Uterus (tissue), 4 donors: ENCODE data around the gene EPHA2. TPM values are rescaled to one million over a fixed set of nuclear protein-coding genes. Genes with fewer than 3 reads are reported as not detected.
A peak's percentile ranks its signal among the peaks of the same experiment; 100 is the strongest.

ENCODE experiments used
- DNase-seq, 2 donors: peaks; one replicate each; pipeline ENCODE4 v3.0.0-alpha.2; 2019 to 2020
- H3K27ac ChIP-seq, 2 donors: fragments of 200-600 bp; sonication (generic); 1 replicate in 1 of 2; 2 replicates in 1 of 2; pipeline ENCODE4 v1.5.1; 2016 to 2018
- H3K27me3 ChIP-seq, 2 donors: fragments of 200-600 bp; sonication (generic); one replicate each; pipeline ENCODE4 v1.5.1; 2018 to 2019; ENCODE audit warnings: control low read depth in 1 of 2
- H3K36me3 ChIP-seq, 2 donors: fragments of 200-600 bp; sonication (generic); one replicate each; pipeline ENCODE4 v1.5.1; 2019; ENCODE audit warnings: control low read depth in 1 of 2
- H3K4me1 ChIP-seq, 2 donors: fragments of 200-600 bp; sonication (generic); one replicate each; pipeline ENCODE4 v1.5.1; 2018 to 2019; ENCODE audit warnings: control low read depth in 1 of 2
- H3K4me3 ChIP-seq, 2 donors: fragments of 200-600 bp; sonication (generic); 1 replicate in 1 of 2; 2 replicates in 1 of 2; pipeline ENCODE4 v1.5.1; 2018 to 2019; ENCODE audit warnings: mild to moderate bottlenecking in 1 of 2
- H3K9me3 ChIP-seq, 2 donors: fragments of 200-600 bp; sonication (generic); one replicate each; pipeline ENCODE4 v1.5.1; 2019; ENCODE audit warnings: control low read depth in 1 of 2
- POLR2A ChIP-seq, 2 donors: fragments of 450-650 bp; IDR thresholded peaks; one replicate each; pipeline ENCODE4 v1.6.1; 2016; ENCODE audit warnings: antibody characterized with exemption in 2 of 2, mild to moderate bottlenecking in 1 of 2, moderate library complexity in 1 of 2
- intact Hi-C: fragments of 100-400 bp; cut with DNase I; formaldehyde crosslinking; loops from one replicate; pipeline ENCODE4 v1.15.1; 2023; ENCODE audit warnings: low total_unique reads
- total RNA-seq, 4 donors: library from RNA; depleted of rRNA in 3 of 4; stranded (reverse); fragments of >200 nt in 3 of 4; gene quantifications; one replicate each; pipeline versions ENCODE4 v1.1.0 to v1.2.4, GENCODE V29; 2014 to 2023
- TF ChIP-seq, protein P1 (sequence below), 4 experiments: fragments of 200-600 bp in 2 of 4; fragments of 450-650 bp in 2 of 4; sonication (generic) in 2 of 4; IDR thresholded peaks; one replicate each; pipeline ENCODE4 v1.5.1; 2016 to 2019; ENCODE audit warnings: antibody characterized with exemption in 4 of 4, mild to moderate bottlenecking in 2 of 4, moderate library complexity in 1 of 4
- donor health status: DM: yes; HTN: yes; CAD: no.

EPHA2 gene
- total RNA-seq, 4 donors from 2014 or later, result 2.4 to 32.9 (median 16.3) TPM

- no peaks in the 10 kb centered on the region for H3K9me3 ChIP-seq
- intact Hi-C loops, result no loop called here
- TF ChIP-seq POLR2A (IDR thresholded peaks at IDR 0.05), result no peak
- TF ChIP-seq, protein P1, sequence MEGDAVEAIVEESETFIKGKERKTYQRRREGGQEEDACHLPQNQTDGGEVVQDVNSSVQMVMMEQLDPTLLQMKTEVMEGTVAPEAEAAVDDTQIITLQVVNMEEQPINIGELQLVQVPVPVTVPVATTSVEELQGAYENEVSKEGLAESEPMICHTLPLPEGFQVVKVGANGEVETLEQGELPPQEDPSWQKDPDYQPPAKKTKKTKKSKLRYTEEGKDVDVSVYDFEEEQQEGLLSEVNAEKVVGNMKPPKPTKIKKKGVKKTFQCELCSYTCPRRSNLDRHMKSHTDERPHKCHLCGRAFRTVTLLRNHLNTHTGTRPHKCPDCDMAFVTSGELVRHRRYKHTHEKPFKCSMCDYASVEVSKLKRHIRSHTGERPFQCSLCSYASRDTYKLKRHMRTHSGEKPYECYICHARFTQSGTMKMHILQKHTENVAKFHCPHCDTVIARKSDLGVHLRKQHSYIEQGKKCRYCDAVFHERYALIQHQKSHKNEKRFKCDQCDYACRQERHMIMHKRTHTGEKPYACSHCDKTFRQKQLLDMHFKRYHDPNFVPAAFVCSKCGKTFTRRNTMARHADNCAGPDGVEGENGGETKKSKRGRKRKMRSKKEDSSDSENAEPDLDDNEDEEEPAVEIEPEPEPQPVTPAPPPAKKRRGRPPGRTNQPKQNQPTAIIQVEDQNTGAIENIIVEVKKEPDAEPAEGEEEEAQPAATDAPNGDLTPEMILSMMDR (IDR thresholded peaks at IDR 0.05), result no peak
- no peak for DNase-seq
- H3K27ac ChIP-seq, result peak overlapping the region; percentile 95 to 99
- H3K27me3 ChIP-seq, result no peaks in the 10 kb centered on the region
- peaks cover 32 to 36% of the 10 kb centered on the region in 2 donors for H3K4me1 ChIP-seq
- no peaks in the 10 kb centered on the region for H3K36me3 ChIP-seq
- H3K4me3 ChIP-seq, result no peak overlapping the region
Measured at GRCh38 chr1:16180291-16180824, 24.5 kb upstream of the EPHA2 start.

DNA sequence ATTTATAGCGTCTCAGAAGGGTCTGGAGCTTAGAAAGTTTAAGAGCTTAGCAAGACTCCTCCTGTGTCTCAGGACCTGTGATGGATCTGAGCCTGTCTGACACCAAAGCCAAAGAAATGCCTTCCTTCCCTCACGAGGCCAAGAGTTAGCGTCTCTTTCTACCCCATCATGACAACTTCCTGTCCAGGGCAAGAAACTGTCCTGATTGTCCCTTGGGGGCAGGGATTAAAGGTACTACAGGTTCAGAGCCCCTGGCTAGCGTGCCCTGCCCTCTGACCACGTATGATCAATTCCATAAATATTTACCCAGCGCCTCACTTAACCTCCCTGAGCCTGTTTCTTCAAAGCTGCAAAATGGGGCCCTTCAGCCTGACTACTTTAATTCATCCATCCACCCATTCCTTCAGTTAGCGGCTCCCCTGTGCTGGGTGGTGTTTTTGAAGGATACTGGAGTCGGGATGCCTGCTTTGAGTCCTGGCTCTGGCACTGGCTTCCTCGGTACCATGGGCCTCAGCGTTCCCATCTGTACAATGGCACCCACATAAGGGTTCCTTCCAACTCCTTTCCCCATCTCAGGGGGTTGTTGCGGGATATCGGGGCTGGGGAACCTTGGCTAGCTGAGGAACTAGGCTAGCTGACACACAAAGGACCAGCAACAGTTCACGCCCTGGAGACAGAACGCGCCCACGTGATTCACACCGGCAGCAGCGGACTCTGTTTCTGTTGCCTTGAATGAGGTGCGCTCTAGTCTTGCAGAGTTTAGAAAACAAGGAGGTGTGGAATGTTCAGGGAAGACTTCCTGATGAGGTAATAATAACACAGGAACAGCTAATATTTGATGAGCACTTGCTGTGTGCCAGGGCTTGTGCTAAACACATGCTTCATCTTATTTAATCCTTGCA, 23.0 kb upstream of the EPHA2 start:
- Histone ChIP-seq H3K4me1 (peaks cover 44 to 49% of the 10 kb centered on the region in 2 donors), H3K27ac (peak overlapping the region; percentile 88 to 98), H3K36me3 (no peaks in the 10 kb centered on the region), H3K4me3 (no peak overlapping the region), H3K9me3 (no peaks in the 10 kb centered on the region), H3K27me3 (no peaks in the 10 kb centered on the region)
- TF ChIP-seq POLR2A (IDR thresholded peaks at IDR 0.05), result no peak
- TF ChIP-seq, protein P1 (IDR thresholded peaks at IDR 0.05), result no peak
- intact Hi-C loops, result no loop called here
- DNase-seq, result no peak

DNA sequence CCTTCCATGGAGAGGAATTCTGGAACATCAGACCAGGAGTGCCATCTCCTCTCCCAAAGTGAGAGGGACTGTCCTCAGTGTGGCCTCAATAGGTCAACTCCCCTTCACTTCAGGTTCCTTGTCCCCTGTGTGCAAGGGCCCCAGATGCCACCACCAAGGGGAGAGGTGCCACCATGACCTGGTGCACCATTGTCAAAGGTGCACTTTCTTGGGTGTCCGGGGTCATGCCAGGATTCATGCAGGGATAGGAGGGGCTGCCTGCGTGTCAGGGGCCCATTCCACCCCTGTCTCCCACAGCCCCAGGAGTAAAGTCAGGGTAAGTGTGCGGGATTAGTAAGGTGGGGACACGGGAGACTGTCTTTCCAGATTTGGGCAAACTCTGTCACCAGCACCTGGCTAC, 21.4 kb upstream of the EPHA2 start:
- Histone ChIP-seq H3K9me3 (no peaks in the 10 kb centered on the region), H3K27ac (peak overlapping the region; percentile 88 to 98), H3K4me3 (no peak overlapping the region), H3K36me3 (no peaks in the 10 kb centered on the region), H3K4me1 (peaks cover 41 to 54% of the 10 kb centered on the region in 2 donors), H3K27me3 (no peaks in the 10 kb centered on the region)
- TF ChIP-seq POLR2A (IDR thresholded peaks at IDR 0.05), result no peak
- TF ChIP-seq, protein P1 (IDR thresholded peaks at IDR 0.05), result no peak
- intact Hi-C loops, result no loop called here
- no peak for DNase-seq

DNA sequence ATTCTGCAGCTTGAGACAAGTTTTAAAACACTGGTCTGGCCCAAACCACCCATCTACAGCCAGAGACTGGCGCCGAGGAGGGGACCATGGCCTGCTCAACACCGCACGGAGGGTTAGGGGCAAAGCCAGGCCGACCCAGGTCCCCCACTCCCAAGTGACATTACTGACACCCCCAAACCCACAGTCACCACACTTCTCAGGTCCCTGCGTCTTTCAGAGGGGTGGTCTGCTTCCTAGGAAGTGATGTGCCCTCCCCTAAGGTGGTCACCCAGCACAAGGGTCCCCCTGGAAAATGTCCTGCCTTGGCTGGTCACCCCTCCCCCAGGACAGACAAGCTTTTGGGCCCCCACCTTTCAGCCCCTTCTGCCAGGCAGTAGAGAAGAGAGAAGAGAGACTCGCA, 20.8 kb upstream of the EPHA2 start:
- no peak for DNase-seq
- Histone ChIP-seq H3K27me3 (no peaks in the 10 kb centered on the region), H3K4me3 (no peak overlapping the region), H3K4me1 (peaks cover 41 to 51% of the 10 kb centered on the region in 2 donors), H3K9me3 (no peaks in the 10 kb centered on the region), H3K36me3 (no peaks in the 10 kb centered on the region), H3K27ac (peak overlapping the region; percentile 88 to 98)
- intact Hi-C loops, result no loop called here
- TF ChIP-seq POLR2A (IDR thresholded peaks at IDR 0.05), result no peak
- TF ChIP-seq, protein P1 (IDR thresholded peaks at IDR 0.05), result no peak
